Panc1 (cell line): ENCODE data around the gene USH2A. TPM values are rescaled to one million over a fixed set of nuclear protein-coding genes. Genes with fewer than 3 reads are reported as not detected.

Source experiments
- ATAC-seq: fragments of 200-7000 bp; cut with Tn5 transposase; 2 replicates; pipeline ENCODE4 v1.9.1; 2020; ENCODE audit warnings: mild to moderate bottlenecking, moderate library complexity
- BruUV-seq: library from RNA; stranded (reverse); fragments of 400-500 nt; replicated peaks from 2 replicates; lab custom pipeline; 2021; lab: Mats Ljungman, UMichigan
- CTCF ChIA-PET: fragments of 300-600 bp; sonication (Branson Sonifier 250); formaldehyde crosslinking; loops from one replicate; lab custom pipeline; 2022; ENCODE audit warnings: antibody characterized with exemption; lab: Charles Lee
- POLR2A ChIA-PET: fragments of 300-600 bp; sonication (Branson Sonifier 250); formaldehyde crosslinking; loops from one replicate; lab custom pipeline; 2022; ENCODE audit warnings: antibody characterized with exemption; lab: Charles Lee
- DNase-seq: peaks from one replicate; pipeline ENCODE4 v3.0.0-alpha.2; 2010; ENCODE audit warnings: low read depth, low spot score
- H3K27ac ChIP-seq: 2 replicates; pipeline ENCODE4 v1.5.1; 2011; ENCODE audit warnings: mild to moderate bottlenecking, low read length, inconsistent platforms
- H3K27me3 ChIP-seq: fragments of 200-500 bp; sonication (Bioruptor generic); 2 replicates; pipeline ENCODE4 v1.6.0; 2014; ENCODE audit warnings: low read length, inconsistent platforms; ENCODE audit not compliant: control insufficient read depth, insufficient read depth
- H3K36me3 ChIP-seq: fragments of 200-500 bp; sonication (Bioruptor generic); 2 replicates; pipeline ENCODE4 v1.5.1; 2014; ENCODE audit warnings: inconsistent platforms, mild to moderate bottlenecking, low read length, moderate library complexity; ENCODE audit not compliant: control insufficient read depth, insufficient read depth
- H3K4me1 ChIP-seq: 2 replicates; pipeline ENCODE4 v1.5.1; 2011; ENCODE audit warnings: inconsistent platforms, mild to moderate bottlenecking, low read length, moderate library complexity; ENCODE audit not compliant: control insufficient read depth, insufficient read depth
- H3K4me3 ChIP-seq, 2 experiments: 2 replicates each; pipeline ENCODE4 v1.5.1; 2011 to 2012; ENCODE audit warnings: low read depth in 2 of 2, low read length in 2 of 2, mild to moderate bottlenecking in 2 of 2, inconsistent platforms in 1 of 2, moderate library complexity in 1 of 2
- H3K9me3 ChIP-seq: fragments of 200-500 bp; sonication (Bioruptor generic); 2 replicates; pipeline ENCODE4 v1.5.1; 2014; ENCODE audit warnings: low read depth, mild to moderate bottlenecking, inconsistent platforms, low read length, moderate library complexity; ENCODE audit not compliant: control insufficient read depth, insufficient read depth
- CTCF ChIP-seq: fragments of 450-650 bp; IDR thresholded peaks from 2 replicates; pipeline ENCODE4 v1.5.1; 2017; ENCODE audit warnings: mild to moderate bottlenecking
- POLR2AphosphoS5 ChIP-seq: IDR thresholded peaks from 2 replicates; pipeline ENCODE4 v1.6.1; 2012; ENCODE audit warnings: mild to moderate bottlenecking, low read depth, low read length, moderate library complexity
- REST ChIP-seq, 2 experiments: IDR thresholded peaks; 2 replicates each; pipeline ENCODE4 v1.6.1; 2011 to 2012; ENCODE audit warnings: low read depth in 2 of 2, control low read depth in 1 of 2, low read length in 1 of 2, mild to moderate bottlenecking in 1 of 2, moderate library complexity in 1 of 2; ENCODE audit not compliant: insufficient read depth in 1 of 2
- SIN3A ChIP-seq: IDR thresholded peaks from 2 replicates; pipeline ENCODE4 v1.6.1; 2012; ENCODE audit warnings: low read depth, mild to moderate bottlenecking, low read length, moderate library complexity, borderline replicate concordance; ENCODE audit not compliant: insufficient read depth
- TCF7L2 ChIP-seq: IDR thresholded peaks from 2 replicates; pipeline ENCODE4 v1.6.1; 2011; ENCODE audit warnings: mild to moderate bottlenecking, low read depth, low read length, inconsistent platforms
- in situ Hi-C: cut with HindIII; loops from 2 replicates; pipeline ENCODE4 v1.10.0; 2016; ENCODE audit warnings: low sequenced_read_pairs, low pct_unique_long_range_greater_than_20kb
- intact Hi-C: fragments of 100-400 bp; cut with micrococcal nuclease; formaldehyde crosslinking; loops from one replicate; pipeline ENCODE4 v1.10.0; 2022; ENCODE audit not compliant: unreplicated experiment
- total RNA-seq: library from RNA; stranded (reverse); gene quantifications from one replicate; pipeline ENCODE4 v1.2.1, GENCODE V29; 2021; ENCODE audit not compliant: unreplicated experiment

USH2A gene
- total RNA-seq, 1 experiment from 2014 or later, result not detected

- H3K4me3 ChIP-seq, result no peak overlapping the region
- H3K36me3 ChIP-seq, result no peaks in the 10 kb centered on the region
- no peaks in the 10 kb centered on the region for H3K4me1 ChIP-seq
- BruUV-seq, result no TSS peak
- in situ Hi-C loops (no loop called here), intact Hi-C loops (no loop called here)
- ChIA-PET POLR2A (no interaction called here), CTCF (no interaction called here)
- H3K27ac ChIP-seq, result no peak overlapping the region
- H3K9me3 ChIP-seq, result no peaks in the 10 kb centered on the region
- ATAC-seq, result no peak
- no peak for DNase-seq
- TF ChIP-seq POLR2AphosphoS5 (no peak), REST (IDR thresholded peaks at IDR 0.05; ENCODE audit: insufficient read depth in 1 of 2, low read depth in 2 of 2, low read length in 1 of 2) (no peak), CTCF (no peak), TCF7L2 (no peak)
- no peaks in the 10 kb centered on the region; the same call in 1 of the 2 replicates for H3K27me3 ChIP-seq
Observed at GRCh38 chr1:215647738-215648137, 775.5 kb downstream of the USH2A start.

DNA sequence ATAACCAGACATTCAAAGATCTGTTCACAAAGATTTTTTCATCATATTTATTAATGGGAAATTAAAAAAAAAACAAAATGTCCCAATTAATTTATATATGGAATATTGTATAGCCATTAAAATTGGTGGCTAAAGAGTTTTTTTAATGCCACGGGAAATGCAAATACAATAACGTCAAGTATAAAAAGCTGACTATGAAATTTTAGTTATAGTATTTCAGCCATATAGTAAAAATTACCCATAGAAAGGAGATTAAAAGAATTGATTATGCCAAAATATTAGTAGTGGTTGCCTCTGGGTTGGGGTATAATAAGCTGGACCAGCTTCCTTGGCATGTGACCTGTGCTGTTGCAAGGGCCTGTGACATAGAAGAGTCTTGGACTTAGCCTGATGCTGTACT lies 777.4 kb downstream of the USH2A start:
- ATAC-seq, result no peak
- no peak for DNase-seq
- H3K9me3 ChIP-seq, result no peaks in the 10 kb centered on the region
- intact Hi-C loops (no loop called here), in situ Hi-C loops (no loop called here)
- no peak overlapping the region for H3K27ac ChIP-seq
- ChIA-PET CTCF (no interaction called here), POLR2A (no interaction called here)
- no peaks in the 10 kb centered on the region for H3K4me1 ChIP-seq
- TF ChIP-seq REST (IDR thresholded peaks at IDR 0.05; ENCODE audit: insufficient read depth in 1 of 2, low read depth in 2 of 2, low read length in 1 of 2) (no peak), SIN3A (no peak), CTCF (no peak), TCF7L2 (no peak), POLR2AphosphoS5 (no peak)
- no TSS peak for BruUV-seq
- no peak overlapping the region for H3K4me3 ChIP-seq
- H3K27me3 ChIP-seq, result no peaks in the 10 kb centered on the region; the same call in 1 of the 2 replicates
- H3K36me3 ChIP-seq, result no peaks in the 10 kb centered on the region
